ENCODE data around the gene TNFSF13B.

DNA sequence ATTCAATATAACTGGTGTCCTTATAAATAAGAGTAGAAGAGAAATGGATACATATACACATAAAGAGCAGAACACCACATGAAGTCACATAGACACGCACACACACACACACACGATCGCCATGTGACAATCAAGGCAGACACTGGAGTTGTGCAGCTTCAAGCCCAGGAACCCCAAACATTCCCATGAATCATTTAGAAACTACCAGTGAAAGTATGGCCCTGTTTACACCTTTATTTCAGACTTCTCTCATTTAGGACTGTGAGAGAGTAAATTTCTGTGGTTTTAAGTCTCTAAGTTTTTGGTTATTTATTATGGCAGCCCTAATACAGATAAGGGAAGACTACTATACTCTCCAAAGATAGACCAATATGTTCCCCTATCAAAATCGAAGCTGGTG, 20.4 kb upstream of the TNFSF13B start:
- TF ChIP-seq, protein P1, sequence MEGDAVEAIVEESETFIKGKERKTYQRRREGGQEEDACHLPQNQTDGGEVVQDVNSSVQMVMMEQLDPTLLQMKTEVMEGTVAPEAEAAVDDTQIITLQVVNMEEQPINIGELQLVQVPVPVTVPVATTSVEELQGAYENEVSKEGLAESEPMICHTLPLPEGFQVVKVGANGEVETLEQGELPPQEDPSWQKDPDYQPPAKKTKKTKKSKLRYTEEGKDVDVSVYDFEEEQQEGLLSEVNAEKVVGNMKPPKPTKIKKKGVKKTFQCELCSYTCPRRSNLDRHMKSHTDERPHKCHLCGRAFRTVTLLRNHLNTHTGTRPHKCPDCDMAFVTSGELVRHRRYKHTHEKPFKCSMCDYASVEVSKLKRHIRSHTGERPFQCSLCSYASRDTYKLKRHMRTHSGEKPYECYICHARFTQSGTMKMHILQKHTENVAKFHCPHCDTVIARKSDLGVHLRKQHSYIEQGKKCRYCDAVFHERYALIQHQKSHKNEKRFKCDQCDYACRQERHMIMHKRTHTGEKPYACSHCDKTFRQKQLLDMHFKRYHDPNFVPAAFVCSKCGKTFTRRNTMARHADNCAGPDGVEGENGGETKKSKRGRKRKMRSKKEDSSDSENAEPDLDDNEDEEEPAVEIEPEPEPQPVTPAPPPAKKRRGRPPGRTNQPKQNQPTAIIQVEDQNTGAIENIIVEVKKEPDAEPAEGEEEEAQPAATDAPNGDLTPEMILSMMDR (IDR thresholded peaks at IDR 0.05), result no peak
- no peak for TF ChIP-seq POLR2A (IDR thresholded peaks at IDR 0.05)
